NCI-H1694 treated with DMSO at 0.1 percent for 48 hours (cell line): ENCODE data around the gene HAGHL.
"Not testable (repeated sequence)": the region's sequence is repeated elsewhere in the genome, so short reads cannot be mapped to it uniquely, and the experiment has no call there.

Experiments used
- DNase-seq: peaks from one replicate; lab custom pipeline; 2025; lab: John Stamatoyannopoulos, UW

The HAGHL gene

DNA sequence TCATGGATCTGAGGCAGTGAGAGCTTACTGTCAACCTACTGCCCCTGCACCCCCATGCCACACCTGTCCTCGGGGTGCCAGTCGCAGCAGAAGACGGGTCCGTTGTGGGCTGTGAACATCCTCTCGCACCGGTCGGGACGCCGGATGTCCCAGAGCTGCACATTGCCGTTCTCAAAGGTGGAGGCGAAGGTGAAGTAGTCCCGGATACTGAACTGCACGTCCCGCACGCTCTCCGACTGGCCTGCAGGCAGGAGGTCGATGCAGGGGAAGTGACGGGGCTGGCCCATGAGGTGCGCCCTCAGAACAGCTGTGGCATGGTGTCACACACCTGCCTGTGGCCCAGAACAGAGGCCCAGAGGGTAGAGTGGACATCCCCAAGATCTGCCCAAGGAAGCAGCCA, 39.4 kb upstream of the HAGHL start:
- DNase-seq, result no peak

- DNase-seq, result no peak
Measured at GRCh38 chr16:689175-689897, 37.6 kb upstream of the HAGHL start.

DNA sequence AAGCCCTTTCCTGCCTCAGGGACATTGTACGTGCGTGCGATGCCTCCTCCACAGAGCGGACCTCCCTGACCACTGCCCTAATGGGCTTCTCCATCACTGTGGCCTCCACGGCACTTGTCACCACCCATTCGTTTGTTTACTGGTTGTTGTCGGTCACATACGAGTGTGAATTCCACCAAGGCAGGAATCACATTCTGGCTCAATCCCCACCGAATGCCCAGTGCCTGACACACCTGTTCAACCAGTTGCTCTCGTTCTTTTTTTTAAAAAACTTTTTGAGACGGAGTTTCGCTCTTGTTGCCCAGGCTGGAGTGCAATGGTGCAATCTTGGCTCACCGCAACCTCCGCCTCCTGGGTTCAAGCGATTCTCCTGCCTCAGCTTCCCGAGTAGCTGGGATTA, 35.7 kb upstream of the HAGHL start:
- not testable (repeated sequence) for DNase-seq

GRCh38 chr16:692356-693108, 34.4 kb upstream of the HAGHL start:
- DNase-seq, result no peak

DNA sequence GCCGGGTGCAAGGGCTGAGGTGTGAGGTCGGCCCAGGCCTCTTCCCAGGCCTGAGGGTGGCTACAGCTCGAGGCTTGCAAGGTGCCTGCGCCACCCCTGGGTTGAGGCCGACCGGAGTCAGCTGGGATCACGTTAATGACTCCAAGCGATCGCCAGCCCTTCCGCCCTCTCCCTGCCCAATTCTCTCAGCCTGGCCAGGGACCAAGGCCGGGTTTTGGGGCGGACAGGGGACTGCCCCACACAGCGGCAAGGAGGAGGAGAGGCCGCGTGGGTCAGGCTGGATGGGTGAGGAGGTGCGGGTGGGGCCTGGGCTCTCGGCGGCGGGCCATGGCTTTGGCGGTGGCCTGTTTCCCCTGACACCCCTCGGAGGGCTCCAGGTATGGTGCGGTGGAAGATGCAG, 33.5 kb upstream of the HAGHL start:
- DNase-seq, result no peak

DNA sequence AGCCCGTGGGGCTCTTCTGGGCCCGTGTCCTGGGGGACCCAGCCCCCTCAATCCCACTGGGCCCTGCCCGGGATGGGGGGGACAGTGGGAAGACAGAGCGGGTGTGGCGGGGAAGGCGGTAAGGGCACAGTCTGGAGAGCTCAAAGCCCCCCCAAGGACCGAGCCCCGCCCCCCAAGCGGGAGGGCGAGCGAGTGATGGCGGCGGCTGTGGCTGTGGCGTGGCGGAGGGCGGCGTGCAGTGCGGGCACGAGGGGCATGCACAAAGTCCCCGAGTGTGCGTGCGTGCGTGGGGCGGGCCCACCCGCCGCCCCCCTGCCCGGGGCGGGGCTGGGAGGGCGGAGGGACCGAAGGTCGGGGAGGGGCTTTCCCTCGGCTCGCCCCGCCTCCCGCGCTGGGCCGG, 33.1 kb upstream of the HAGHL start:
- no peak for DNase-seq

- no peak for DNase-seq
Measured at GRCh38 chr16:694187-694862, 32.6 kb upstream of the HAGHL start.

DNA sequence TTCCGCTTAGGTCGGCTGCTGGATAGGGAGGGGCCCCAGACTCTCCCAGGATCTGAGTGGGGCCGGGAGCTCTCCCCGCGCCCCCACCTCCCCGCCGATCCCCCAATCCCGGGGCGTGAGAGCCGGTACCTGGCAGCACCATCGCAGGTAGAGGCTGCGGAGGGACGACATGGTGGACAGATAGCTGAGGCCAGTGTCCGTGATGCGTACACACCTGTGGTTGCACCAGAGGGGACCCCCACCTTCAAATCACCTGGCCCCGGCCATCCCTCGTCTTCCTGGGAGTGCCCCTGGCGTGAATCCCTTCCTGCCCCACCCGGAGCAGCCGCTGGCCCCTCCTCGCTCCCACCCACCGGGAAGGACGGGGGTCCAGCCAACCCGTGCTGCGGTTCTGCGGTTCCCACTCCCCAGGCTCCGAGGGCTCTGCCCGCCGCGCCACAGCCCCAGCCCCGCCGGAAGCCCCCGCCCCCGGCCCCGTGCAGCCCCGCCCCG, 32.0 kb upstream of the HAGHL start:
- no peak for DNase-seq

GRCh38 chr16:695355-696089, 31.4 kb upstream of the HAGHL start:
- DNase-seq, result no peak

GRCh38 chr16:698911-699671, 27.8 kb upstream of the HAGHL start:
- DNase-seq, result no peak

- DNase-seq, result no peak
Measured at GRCh38 chr16:700684-701584, 26.0 kb upstream of the HAGHL start.

DNA sequence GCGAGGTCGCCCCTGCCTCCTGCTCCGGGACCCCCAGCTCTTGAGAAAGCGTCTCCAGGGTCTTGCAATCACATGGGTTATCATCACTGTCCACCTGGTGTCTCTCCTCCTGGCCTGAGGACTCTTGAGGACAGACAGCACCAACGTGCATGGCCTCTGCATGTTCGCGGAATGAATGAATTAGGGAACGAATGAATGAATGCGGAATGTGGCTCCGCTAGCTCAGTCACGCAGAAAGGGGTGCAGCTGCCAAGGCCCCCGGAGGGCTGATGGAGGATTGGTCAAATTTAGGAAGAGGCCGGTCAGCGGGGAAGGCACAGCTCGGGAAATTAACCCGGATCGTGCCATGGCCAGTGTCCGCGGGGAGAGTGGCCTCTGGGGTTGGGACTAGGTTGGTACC, 24.6 kb upstream of the HAGHL start:
- DNase-seq, result no peak

DNA sequence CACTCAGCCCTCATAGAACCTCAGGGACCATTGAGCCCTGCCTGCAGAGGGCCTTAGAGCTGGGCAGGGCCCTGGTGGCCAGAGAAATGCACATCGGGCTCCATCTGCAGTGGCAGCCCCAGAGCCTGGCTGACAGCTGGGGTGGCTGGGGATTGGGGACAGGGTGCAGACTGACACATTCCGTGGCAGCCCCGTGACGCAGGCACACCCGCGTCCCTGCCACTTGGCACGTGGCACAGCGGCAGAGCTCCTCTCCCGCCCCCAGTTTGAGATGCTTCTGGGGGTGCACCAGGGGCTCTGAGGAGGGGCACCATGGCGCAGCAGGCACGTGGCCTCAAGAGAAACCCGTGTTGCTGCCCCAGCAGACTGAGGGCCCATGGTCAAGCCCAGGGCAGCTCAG, 23.5 kb upstream of the HAGHL start:
- DNase-seq, result no peak

DNA sequence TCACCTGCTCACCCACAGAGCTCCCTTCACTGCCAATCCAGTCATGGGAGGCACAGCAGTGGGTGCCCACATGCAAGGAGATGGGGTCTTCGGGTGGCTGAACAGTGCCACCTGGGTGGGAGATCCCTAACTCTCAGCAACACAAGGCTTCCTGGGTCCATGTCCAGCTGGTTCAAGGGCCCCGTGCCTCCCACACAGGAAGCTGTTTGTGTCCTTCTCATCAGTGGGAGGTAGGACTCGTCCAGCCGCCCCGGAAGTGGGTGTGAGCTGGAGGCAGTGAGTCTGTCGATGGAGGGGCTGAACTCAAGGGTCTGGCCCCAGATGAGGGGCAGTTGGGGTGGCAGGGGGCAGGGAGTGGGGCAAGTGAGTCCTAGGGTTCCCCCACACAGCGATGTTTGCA, 22.9 kb upstream of the HAGHL start:
- DNase-seq, result no peak

DNA sequence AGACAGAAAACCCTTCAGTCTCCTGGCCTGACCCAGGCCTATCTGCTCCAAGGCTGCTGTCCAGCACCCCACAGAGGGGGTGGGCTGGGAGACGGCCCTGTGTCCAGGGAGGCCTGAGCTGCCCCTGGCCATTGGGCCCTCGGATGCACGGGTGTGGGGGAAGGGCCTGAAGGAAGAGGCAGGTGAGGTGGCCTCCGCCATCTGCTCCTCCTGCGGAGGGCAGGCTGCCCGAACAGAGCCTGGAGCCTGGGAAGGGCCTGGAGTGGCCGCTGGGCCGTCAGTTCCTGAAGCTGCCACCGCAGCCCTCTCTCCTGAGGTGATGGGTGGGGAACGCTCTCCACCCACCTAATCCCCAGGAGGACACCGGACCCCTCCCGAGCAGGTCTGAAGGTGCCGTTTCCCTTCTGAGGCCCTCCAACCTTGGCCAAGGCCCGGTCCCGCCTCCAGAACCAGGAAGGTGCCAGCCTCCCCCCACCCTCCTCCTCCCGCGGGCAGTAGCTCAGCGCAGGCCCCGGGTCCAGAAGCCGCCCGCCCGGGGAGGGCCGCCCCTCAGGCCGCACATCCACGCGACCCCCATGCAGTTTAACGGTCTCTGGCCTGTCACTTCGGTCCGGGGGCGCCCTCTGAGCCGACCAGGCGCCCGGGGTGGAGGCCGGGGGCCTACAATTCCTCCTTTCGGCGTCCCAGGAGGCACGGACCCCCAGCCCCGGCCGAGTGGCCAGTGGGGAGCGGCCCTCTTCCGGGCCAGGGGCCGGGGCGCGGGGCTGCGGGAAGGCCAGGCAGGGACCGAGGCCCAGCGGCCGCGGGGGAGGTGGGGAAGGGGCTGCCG, 22.1 kb upstream of the HAGHL start:
- no peak for DNase-seq

GRCh38 chr16:705431-706188, 21.3 kb upstream of the HAGHL start, which contains the start of gene FBXL16:
FBXL16 (minus strand) TSS chr16:705801; CDS start chr16:697405, 8,396 bp downstream.
- peak; percentile 34 for DNase-seq

GRCh38 chr16:706189-707061, 20.5 kb upstream of the HAGHL start:
- no peak for DNase-seq
